Fibroblast of skin of abdomen (primary cell): ENCODE results near the gene MEIS3.
"Not testable (repeated sequence)": the region's sequence is repeated elsewhere in the genome, so short reads cannot be mapped to it uniquely, and the experiment has no call there.

Experiments
- DNase-seq: peaks from one replicate; pipeline ENCODE4 v3.0.0-alpha.2; 2013

The MEIS3 gene

GRCh38 chr19:47383890-47384289, 35.4 kb downstream of the MEIS3 start:
- not testable (repeated sequence) for DNase-seq

- no peak for DNase-seq
These were observed 37.6 kb downstream of the MEIS3 start for GRCh38 chr19:47381653-47382279.

GRCh38 chr19:47381121-47381520, 38.2 kb downstream of the MEIS3 start:
- no peak for DNase-seq

GRCh38 chr19:47380559-47380958, 38.8 kb downstream of the MEIS3 start:
- DNase-seq = no peak

- no peak for DNase-seq
These were observed 39.9 kb downstream of the MEIS3 start for GRCh38 chr19:47379381-47379938.

GRCh38 chr19:47378246-47378645, 41.1 kb downstream of the MEIS3 start:
- no peak for DNase-seq

GRCh38 chr19:47377801-47378200, 41.5 kb downstream of the MEIS3 start:
- DNase-seq = no peak

- DNase-seq = no peak
These were observed 42.1 kb downstream of the MEIS3 start for GRCh38 chr19:47377208-47377701.

- DNase-seq = no peak
These were observed 42.7 kb downstream of the MEIS3 start for GRCh38 chr19:47376589-47377144.

GRCh38 chr19:47375694-47376588, 43.4 kb downstream of the MEIS3 start:
- no peak for DNase-seq

GRCh38 chr19:47374876-47375693, 44.2 kb downstream of the MEIS3 start:
- no peak for DNase-seq

- DNase-seq = no peak
These were observed 45.8 kb downstream of the MEIS3 start for GRCh38 chr19:47373246-47374240.

- no peak for DNase-seq
These were observed 46.7 kb downstream of the MEIS3 start for GRCh38 chr19:47372603-47373002.

GRCh38 chr19:47371261-47371660, 48.1 kb downstream of the MEIS3 start:
- DNase-seq = no peak

GRCh38 chr19:47370045-47370611, 49.2 kb downstream of the MEIS3 start:
- peak; percentile 75 for DNase-seq

GRCh38 chr19:47365455-47365854, 53.9 kb downstream of the MEIS3 start:
- not testable (repeated sequence) for DNase-seq

GRCh38 chr19:47363758-47364531, 55.4 kb downstream of the MEIS3 start:
- no peak for DNase-seq

- DNase-seq = no peak
These were observed 57.0 kb downstream of the MEIS3 start for GRCh38 chr19:47362321-47362720.

- no peak for DNase-seq
These were observed 60.4 kb downstream of the MEIS3 start for GRCh38 chr19:47358936-47359335.
